T-helper 17 cell (primary cell): Measurements from ENCODE around the gene RNF144B. TPM values are rescaled to one million over a fixed set of nuclear protein-coding genes. Genes with fewer than 3 reads are reported as not detected.
"Not testable (repeated sequence)": the region's sequence is repeated elsewhere in the genome, so short reads cannot be mapped to it uniquely, and the experiment has no call there.

Experiments
- ATAC-seq: fragments of 150-1000 bp; cut with Tn5 transposase; 2 replicates; pipeline ENCODE4 v1.10.0; 2021; ENCODE audit warnings: mild to moderate bottlenecking, moderate library complexity
- DNase-seq, 3 donors: peaks; one replicate each; pipeline versions ENCODE4 v3.0.0 to v3.0.0-alpha.2; 2020 to 2021
- H3K9me3 ChIP-seq: one replicate; pipeline ENCODE4 v1.7.0; 2013; ENCODE audit warnings: low read length, mild to moderate bottlenecking; ENCODE audit not compliant: control insufficient read depth, poor library complexity, severe bottlenecking
- H3K27ac Mint-ChIP-seq: one replicate; pipeline ENCODE4 v1.8.0; 2022; ENCODE audit warnings: mild to moderate bottlenecking, moderate library complexity, mixed read lengths
- H3K27me3 Mint-ChIP-seq: one replicate; pipeline ENCODE4 v1.8.0; 2022; ENCODE audit warnings: mixed read lengths
- H3K36me3 Mint-ChIP-seq: one replicate; pipeline ENCODE4 v1.8.0; 2022; ENCODE audit warnings: low read depth, mixed read lengths
- H3K4me1 Mint-ChIP-seq: one replicate; pipeline ENCODE4 v1.8.0; 2022; ENCODE audit warnings: mild to moderate bottlenecking, mixed read lengths
- H3K4me3 Mint-ChIP-seq: one replicate; pipeline ENCODE4 v1.8.0; 2022; ENCODE audit warnings: mild to moderate bottlenecking, moderate library complexity, mixed read lengths
- total RNA-seq, 4 donors: library from RNA in 2 of 4; stranded (reverse) in 2 of 4; gene quantifications; one replicate each; pipeline ENCODE4 v1.2.3 and lab custom pipeline; 2022 to 2026

The RNF144B gene
- total RNA-seq, 2 donors from 2014 or later = 2.3 to 4.6 TPM

DNA sequence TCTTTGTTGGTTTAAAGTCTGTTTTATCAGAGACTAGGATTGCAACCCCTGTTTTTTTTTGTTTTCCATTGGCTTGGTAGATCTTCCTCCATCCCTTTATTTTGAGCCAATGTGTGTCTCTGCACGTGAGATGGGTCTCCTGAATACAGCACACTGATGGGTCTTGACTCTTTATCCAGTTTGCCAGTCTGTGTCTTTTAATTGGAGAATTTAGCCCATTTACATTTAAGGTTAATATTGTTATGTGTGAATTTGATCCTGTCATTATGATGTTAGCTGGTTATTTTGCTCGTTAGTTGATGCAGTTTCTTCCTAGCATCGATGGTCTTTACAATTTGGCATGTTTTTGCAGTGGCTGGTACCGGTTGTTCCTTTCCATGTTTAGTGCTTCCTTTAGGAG is 29.6 kb upstream of the RNF144B start:
- not testable (repeated sequence) for H3K36me3 Mint-ChIP-seq, DNase-seq, ATAC-seq, H3K4me1 Mint-ChIP-seq, H3K4me3 Mint-ChIP-seq, H3K9me3 ChIP-seq, H3K27ac Mint-ChIP-seq
- peaks cover 21% of the 10 kb centered on the region for H3K27me3 Mint-ChIP-seq

DNA sequence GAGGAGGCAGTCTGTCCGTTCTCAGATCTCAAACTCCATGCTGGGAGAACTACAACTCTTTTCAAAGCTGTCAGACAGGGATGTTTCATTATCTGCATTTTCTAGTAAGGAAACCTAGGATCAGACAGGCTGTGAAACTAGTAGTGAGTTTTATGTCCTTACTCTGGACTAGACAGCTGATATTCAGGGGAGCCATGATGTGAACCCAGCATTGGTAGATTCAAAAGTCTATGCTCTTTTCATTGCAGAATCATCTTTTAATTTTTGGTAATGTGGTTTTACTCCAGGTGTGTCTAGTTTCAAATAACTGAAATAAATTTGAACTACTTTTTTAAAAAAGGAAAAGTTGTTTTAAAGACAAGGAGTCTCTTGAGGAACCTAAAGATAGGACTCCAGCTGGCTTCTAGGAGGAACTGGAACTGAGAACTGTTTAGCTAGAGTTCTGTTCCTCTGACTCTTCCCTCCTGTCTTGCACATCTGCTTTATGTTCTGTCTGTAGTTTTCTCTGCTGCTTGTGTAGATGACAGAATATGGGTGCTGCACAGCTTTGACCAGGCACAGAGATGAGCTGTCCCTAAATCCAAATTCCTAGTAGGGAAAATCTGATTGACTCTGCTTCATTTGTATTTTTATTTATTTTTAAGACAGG is 27.8 kb upstream of the RNF144B start:
- Mint-ChIP-seq H3K4me1 (no peaks in the 10 kb centered on the region), H3K4me3 (no peak overlapping the region), H3K27me3 (peaks cover 21% of the 10 kb centered on the region), H3K27ac (no peak overlapping the region), H3K36me3 (peaks cover 6% of the 10 kb centered on the region)
- no peaks in the 10 kb centered on the region for H3K9me3 ChIP-seq
- DNase-seq = no peak
- no peak for ATAC-seq

DNA sequence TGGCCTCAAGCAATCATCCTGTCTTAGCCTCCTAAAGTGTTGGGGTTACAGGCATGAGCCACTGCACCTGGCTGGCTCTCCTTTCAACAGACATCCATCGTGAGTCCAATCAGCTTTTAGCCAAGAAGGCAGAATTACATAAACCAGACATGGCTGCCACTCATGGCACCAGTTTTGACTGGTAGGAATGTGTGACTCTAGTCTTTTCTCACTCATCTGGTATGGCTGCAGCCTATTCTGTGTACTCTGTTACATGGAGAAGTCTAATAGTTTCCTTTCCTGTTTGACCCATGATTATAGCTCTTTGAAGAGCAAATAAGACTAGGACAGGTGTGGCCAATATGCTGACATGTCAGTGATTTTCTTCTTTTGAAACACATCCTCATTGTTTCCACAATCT is 27.0 kb upstream of the RNF144B start:
- Mint-ChIP-seq H3K27ac (no peak overlapping the region), H3K4me1 (peaks cover 2% of the 10 kb centered on the region), H3K36me3 (peaks cover 9% of the 10 kb centered on the region), H3K27me3 (peaks cover 28% of the 10 kb centered on the region), H3K4me3 (no peak overlapping the region)
- ATAC-seq (no peak), DNase-seq (no peak)
- no peaks in the 10 kb centered on the region for H3K9me3 ChIP-seq

DNA sequence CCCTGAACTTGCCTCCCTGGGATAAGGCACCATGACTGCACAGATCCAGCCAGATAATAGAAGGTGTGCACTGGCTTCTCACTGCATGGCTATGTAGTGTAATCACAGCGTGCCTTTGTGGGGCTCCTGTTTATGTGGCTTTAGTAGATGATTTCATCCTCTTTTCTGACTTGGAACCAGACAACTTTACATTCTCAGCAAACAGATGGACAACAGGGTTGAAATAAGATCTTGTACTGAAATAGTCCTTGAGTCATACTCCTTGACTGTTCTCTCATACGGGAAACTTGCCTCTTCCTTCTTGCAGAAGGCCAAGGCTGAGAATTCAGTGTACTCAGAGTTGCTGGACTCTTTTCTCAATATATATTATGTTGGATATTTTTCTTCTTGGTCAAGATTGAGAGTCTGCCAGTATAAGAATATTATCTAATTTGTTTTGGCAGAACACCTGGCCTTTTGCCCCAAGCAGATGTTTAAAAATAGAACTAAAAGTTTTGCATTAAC is 25.0 kb upstream of the RNF144B start:
- Mint-ChIP-seq H3K4me1 (peaks cover 2% of the 10 kb centered on the region), H3K27ac (no peak overlapping the region), H3K36me3 (peaks cover 9% of the 10 kb centered on the region), H3K4me3 (no peak overlapping the region), H3K27me3 (peaks cover 28% of the 10 kb centered on the region)
- no peak for DNase-seq
- H3K9me3 ChIP-seq = no peaks in the 10 kb centered on the region
- ATAC-seq = no peak

DNA sequence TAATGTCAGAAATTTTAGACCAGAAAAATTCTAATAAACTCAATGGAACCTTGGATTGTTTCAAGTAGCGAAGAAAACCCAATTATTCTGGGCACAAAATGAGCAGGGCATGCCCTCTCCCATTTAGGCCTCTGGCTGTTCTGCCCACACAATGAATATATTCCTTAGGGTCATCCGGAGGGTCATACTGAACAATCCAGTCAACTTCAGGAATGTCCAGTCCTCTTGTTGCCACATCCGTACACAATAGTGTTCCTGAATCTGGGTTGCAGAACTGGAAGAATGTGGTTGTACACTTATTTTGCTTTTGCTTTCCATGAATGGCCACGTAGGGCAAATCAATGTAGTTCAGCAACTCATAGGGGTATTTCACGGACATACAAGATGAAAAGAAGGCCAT is 23.4 kb upstream of the RNF144B start:
- no peak for ATAC-seq
- no peak overlapping the region for H3K27ac Mint-ChIP-seq
- no peak for DNase-seq
- no peak overlapping the region for H3K4me3 Mint-ChIP-seq
- peaks cover 2% of the 10 kb centered on the region for H3K4me1 Mint-ChIP-seq
- peaks cover 28% of the 10 kb centered on the region for H3K27me3 Mint-ChIP-seq
- peaks cover 9% of the 10 kb centered on the region for H3K36me3 Mint-ChIP-seq
- H3K9me3 ChIP-seq = no peaks in the 10 kb centered on the region

DNA sequence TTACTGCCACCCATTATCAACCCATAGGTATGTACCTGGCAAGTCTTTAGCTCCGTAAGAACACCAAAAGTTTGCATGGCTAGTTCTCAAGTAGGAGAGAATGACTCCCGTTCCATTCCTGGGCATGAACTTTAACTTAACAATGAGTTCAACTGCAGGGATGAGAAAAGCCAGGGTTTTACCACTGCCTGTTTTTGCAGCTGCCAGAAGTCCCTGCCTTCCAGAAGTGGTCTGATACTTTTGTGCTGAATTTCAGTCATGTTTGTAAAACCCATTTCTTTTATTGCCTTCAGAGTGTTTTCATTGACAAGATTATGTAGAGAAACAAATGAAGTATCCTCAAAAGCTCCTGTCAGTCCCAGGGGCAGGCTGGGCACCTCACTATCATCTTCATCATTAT is 22.6 kb upstream of the RNF144B start:
- ATAC-seq, H3K27ac Mint-ChIP-seq, H3K9me3 ChIP-seq, H3K4me1 Mint-ChIP-seq, H3K36me3 Mint-ChIP-seq, DNase-seq, H3K4me3 Mint-ChIP-seq: not testable (repeated sequence)
- peaks cover 28% of the 10 kb centered on the region for H3K27me3 Mint-ChIP-seq

DNA sequence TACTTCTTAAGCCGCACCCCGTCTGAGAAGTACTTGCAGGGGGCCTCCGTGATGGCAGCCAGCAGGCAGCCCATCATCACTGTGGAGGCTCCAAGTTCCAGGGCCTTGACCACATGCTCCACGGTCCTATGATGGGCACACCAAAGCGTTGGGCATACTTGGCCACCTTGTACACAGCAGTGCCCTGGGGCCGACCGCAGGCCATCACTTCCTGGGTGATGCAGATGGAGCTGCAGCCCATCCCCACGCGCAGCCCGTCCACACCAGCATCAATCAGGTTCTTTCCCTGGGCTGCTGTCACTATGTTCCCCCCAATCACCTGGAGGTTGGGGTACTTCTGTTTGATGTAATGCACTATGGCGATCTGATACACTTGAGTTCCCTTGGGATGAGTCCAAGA is 19.8 kb upstream of the RNF144B start:
- no peak overlapping the region for H3K4me3 Mint-ChIP-seq

DNA sequence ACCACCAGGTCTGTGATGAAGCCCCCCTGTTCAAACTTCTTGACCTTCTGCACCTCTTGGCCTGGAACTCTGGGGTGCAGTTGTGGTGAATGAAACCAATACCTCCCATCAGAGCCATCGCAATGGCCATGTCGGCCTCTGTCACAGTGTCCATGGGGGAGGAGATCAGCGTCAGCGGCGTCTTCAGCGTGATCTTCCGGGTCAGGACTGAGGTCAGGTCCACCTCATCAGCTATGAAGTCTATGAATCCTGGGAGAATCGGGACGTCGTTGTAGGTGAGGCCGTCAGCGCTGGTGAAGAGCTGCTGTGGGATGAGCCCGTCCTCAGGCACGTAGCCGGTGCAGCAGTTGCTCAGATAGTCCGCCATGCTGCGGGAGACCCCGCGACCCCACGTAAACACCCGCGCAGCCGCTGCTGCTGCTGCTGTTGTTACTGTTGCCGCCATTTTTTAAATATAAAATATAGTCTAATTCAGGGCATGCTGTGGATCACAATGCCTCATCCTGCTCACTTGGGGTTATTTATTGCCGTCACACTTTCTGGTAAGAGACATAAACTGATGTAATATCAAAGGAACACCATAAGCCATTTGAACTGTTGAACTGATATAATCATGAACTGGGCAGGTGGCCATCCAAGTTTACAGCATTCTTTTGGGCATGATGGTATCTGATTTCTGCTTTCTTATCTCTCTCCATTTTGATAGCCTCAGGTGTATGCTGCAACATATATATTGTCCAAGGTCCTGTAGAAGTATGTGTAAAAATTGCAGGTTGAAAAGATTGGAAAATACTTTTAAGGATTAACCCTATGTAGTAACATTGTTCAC is 18.7 kb upstream of the RNF144B start:
- H3K9me3 ChIP-seq = no peaks in the 10 kb centered on the region
- Mint-ChIP-seq H3K4me3 (no peak overlapping the region), H3K27ac (no peak overlapping the region), H3K4me1 (peaks cover 7% of the 10 kb centered on the region), H3K27me3 (peaks cover 17% of the 10 kb centered on the region), H3K36me3 (peaks cover 5% of the 10 kb centered on the region)
- DNase-seq (no peak), ATAC-seq (no peak)

More for the DNA sequence above, 19.8 kb upstream of the RNF144B start:
- H3K4me1 Mint-ChIP-seq = peaks cover 7% of the 10 kb centered on the region
- DNase-seq (no peak), ATAC-seq (no peak)
- no peak overlapping the region for H3K27ac Mint-ChIP-seq
- H3K27me3 Mint-ChIP-seq = peaks cover 12% of the 10 kb centered on the region
- H3K9me3 ChIP-seq = no peaks in the 10 kb centered on the region
- H3K36me3 Mint-ChIP-seq = peaks cover 4% of the 10 kb centered on the region

DNA sequence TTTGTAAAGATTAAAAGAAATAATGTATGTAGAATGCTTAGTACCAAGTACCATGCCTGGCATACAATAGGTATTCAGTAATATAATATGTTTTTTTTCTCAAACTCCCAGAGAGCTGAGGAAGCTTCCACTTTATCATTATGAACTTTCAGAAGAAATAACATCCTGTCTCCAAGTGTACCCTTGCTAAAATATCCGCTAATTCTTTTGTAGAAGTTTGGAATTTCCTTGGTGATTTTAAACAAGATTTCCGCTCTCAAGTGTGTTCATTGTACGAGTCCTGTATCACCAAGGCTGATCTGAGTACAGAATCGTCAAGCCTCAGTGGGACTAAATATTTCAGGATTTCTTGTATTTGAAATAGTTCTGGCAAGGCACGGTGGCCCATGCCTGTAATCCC is 16.1 kb upstream of the RNF144B start:
- DNase-seq = no peak
- Mint-ChIP-seq H3K4me1 (peaks cover 5% of the 10 kb centered on the region), H3K4me3 (no peak overlapping the region)

DNA sequence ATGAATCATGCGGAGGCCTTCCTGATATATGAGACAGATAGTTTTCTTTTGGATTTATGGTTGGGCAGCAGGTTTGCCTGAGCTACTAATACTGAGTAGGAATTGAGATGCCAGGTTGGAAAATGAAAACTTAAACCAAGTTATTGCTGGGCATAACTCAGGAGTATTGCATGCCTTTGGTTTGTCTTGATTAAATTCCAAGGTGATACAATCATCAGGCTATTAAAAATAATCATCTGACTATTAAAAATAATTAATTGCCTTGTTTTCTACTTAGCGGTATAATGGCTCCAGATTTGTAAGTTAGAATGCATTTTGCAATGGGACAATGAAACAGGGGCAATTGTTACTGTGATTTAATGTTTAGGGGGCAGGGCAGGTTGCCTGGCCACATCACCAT is 15.5 kb upstream of the RNF144B start:
- DNase-seq = no peak
- peaks cover 4% of the 10 kb centered on the region for H3K36me3 Mint-ChIP-seq
- H3K27ac Mint-ChIP-seq = no peak overlapping the region
- no peak overlapping the region for H3K4me3 Mint-ChIP-seq
- ATAC-seq = no peak
- no peaks in the 10 kb centered on the region for H3K9me3 ChIP-seq
- H3K27me3 Mint-ChIP-seq = peaks cover 16% of the 10 kb centered on the region
- H3K4me1 Mint-ChIP-seq = peaks cover 5% of the 10 kb centered on the region

More for the DNA sequence above, 16.1 kb upstream of the RNF144B start:
- Mint-ChIP-seq H3K36me3 (peaks cover 4% of the 10 kb centered on the region), H3K27ac (no peak overlapping the region), H3K27me3 (peaks cover 16% of the 10 kb centered on the region)
- no peak for ATAC-seq
- H3K9me3 ChIP-seq = no peaks in the 10 kb centered on the region

DNA sequence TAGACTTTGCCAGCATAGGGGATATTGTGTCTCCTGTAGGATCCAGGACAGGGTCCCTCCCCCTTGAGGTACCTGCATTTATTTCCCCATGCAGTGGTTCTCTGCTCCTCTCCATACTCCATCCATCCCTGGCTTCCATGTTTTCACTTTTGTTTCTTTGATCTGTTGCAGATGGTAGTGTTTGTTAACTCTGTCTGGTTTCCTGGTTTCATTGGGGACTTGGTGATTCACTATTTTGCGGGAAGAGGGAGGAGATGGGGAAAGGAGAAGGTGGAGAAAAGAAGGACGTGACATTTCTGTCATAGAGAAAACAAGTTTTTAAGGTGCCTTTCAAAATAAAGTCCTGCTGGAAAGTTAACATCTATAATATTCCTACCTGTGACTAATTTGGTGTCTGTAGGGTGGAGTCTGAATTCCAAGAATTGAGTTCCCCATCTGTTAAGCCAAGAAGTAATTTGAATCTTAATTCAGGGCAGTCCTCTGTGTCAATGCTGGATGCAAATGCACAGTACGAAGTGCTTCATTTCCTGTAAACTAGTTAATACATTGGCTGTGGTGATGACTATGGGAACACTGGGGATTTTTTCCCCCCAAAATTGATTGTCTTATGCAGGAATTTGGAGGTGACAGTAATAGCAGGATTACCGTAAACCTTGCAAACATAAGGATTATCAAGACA is 6.9 kb upstream of the RNF144B start:
- no peak overlapping the region for H3K27ac Mint-ChIP-seq
- H3K4me1 Mint-ChIP-seq = peaks cover 6% of the 10 kb centered on the region
- H3K27me3 Mint-ChIP-seq = peaks cover 21% of the 10 kb centered on the region
- DNase-seq (no peak), ATAC-seq (no peak)
- peaks cover 2% of the 10 kb centered on the region for H3K36me3 Mint-ChIP-seq
- H3K9me3 ChIP-seq = no peaks in the 10 kb centered on the region
- H3K4me3 Mint-ChIP-seq = no peak overlapping the region

DNA sequence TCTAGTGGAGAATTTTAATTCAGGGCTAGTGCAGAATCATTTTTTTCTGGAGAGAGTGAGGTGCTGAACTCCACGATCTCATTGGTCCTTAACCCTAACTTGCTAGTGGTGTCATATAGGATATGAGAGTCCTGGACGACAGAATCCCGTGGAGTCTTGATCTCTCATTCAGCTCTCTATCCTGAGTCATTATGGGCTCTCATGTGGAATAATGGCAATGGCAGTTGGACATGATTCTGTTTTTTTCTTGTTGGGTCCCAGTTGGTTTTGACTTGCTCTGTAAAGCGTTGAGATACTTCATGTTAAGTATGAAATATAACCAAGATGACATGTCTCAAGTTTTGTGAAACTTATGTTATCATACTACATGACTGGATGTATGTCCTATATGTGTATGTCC is 6.3 kb upstream of the RNF144B start:
- no peak for ATAC-seq
- no peak for DNase-seq
- Mint-ChIP-seq H3K4me3 (no peak overlapping the region), H3K36me3 (no peaks in the 10 kb centered on the region), H3K27me3 (peaks cover 16% of the 10 kb centered on the region), H3K4me1 (peaks cover 6% of the 10 kb centered on the region), H3K27ac (no peak overlapping the region)
- no peaks in the 10 kb centered on the region for H3K9me3 ChIP-seq

DNA sequence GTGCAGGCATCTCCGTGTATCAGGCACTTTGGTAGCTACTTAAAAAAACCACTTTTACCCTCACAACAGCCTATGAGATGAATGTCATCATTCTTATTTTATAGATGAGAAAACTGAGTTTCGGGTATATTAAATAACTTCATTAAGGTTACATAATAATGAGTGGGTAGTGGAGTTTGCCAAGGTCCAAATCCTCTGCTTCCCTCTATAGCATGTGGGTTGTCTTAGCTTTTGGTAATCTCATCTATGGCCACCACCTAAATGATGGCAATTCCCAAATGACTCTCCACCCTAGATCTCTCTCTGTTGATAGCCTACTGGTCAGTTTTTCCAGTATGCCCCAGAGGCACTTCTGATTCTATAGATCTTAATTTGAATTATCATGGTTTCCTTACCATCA is 3.7 kb upstream of the RNF144B start:
- no peak for ATAC-seq
- peaks cover 26% of the 10 kb centered on the region for H3K4me1 Mint-ChIP-seq
- DNase-seq = no peak
- H3K27ac Mint-ChIP-seq = no peak overlapping the region
- H3K27me3 Mint-ChIP-seq = peaks cover 23% of the 10 kb centered on the region
- H3K4me3 Mint-ChIP-seq = no peak overlapping the region
- no peaks in the 10 kb centered on the region for H3K9me3 ChIP-seq
- H3K36me3 Mint-ChIP-seq = peaks cover 5% of the 10 kb centered on the region
